Measurements from ENCODE around the gene MAP3K7CL.

MAP3K7CL gene

GRCh38 chr21:29130270-29130969, at the start of gene MAP3K7CL:
TSS of gene MAP3K7CL (plus strand) at chr21:29130644. CDS start at chr21:29133345, 2,701 bp downstream.
- H3K9ac ChIP-seq (ENCODE audit: insufficient read length, low read depth) = no peak within 1 kb of the TSS
- peaks cover 8% of the 10 kb centered on the region; the same call in 1 of the 2 replicates for H3K9me3 ChIP-seq (ENCODE audit: insufficient read depth, low read length)
- TF ChIP-seq SUZ12 (IDR thresholded peaks at IDR 0.05; ENCODE audit: extremely low read depth, insufficient read depth, insufficient read length) (no peak), ZNF274 (IDR thresholded peaks at IDR 0.05; ENCODE audit: low read depth, low read length) (no peak), YY1 (IDR thresholded peaks at IDR 0.05; ENCODE audit: insufficient read depth, insufficient read length) (no peak)
- DNase-seq (ENCODE audit: low read depth, low spot score) = no peak
- H3K27me3 ChIP-seq (ENCODE audit: insufficient read depth, insufficient read length) = no peaks in the 10 kb centered on the region
- H3K4me3 ChIP-seq (ENCODE audit: insufficient read length, low read depth) = no peak within 1 kb of the TSS
- no peaks in the 10 kb centered on the region for H3K36me3 ChIP-seq (ENCODE audit: insufficient read depth, insufficient read length, low read length)
- H3K4me1 ChIP-seq (ENCODE audit: insufficient read depth, insufficient read length) = no peaks in the 10 kb centered on the region

DNA sequence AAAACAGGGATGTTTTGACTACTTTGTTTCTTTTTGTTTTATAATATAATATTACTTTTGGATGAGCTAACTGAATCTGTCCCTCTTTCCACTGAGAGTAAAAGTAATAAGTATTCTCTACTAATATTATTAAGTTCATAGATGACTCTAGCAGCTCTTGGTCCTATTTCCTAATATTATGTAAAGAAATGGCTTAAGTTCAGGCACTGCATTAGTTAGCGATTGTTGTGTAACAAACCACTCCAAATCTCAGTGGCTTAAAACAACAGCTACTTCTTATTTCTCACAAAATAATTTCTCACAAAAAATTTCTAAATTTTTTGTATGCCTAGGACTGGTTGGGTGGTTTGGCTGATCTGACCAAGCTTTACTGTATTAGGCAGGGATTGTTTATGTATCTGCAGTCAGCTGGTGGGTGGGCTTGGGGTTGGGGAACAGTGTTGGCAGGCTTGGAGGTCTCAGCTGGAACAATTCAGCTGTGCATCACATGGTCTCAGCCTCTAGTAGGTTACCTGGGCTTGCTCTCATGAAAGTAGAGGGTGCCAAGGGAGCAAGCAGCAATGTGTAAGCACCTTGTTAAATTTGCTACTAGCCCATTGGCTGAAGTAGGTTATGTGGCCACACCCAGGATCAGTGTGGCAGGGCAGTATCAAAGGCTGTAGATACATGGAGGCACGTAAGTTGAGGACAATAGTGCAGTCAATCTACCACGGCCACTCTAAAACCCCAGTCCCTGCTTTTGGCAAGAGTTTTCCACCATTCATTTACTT, 48.2 kb upstream of the MAP3K7CL start:
- Histone ChIP-seq H3K4me1 (ENCODE audit: insufficient read depth, insufficient read length) (no peaks in the 10 kb centered on the region), H3K9ac (ENCODE audit: insufficient read length, low read depth) (no peak overlapping the region)

DNA sequence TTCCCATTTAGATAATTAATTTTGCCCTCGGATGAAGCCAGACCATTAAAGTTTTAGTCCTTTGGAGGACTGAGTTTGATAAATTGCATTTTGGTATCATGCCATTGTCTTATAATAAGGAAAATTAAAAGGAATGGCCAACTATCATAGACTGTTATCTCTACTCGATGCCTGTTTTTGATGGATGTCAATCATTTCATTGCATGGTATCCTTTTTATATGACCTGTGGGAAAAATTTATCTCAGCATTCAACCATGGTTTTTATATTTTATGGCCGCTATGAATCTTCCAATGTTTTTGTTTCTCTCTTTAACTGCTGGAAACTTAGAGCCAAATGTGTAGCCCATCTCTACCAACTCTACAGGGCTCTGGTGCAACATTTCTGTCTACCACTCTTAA, 47.1 kb upstream of the MAP3K7CL start:
- Histone ChIP-seq H3K9me3 (ENCODE audit: insufficient read depth, low read length) (no peaks in the 10 kb centered on the region), H3K36me3 (ENCODE audit: insufficient read depth, insufficient read length, low read length) (no peaks in the 10 kb centered on the region), H3K4me1 (ENCODE audit: insufficient read depth, insufficient read length) (no peaks in the 10 kb centered on the region)

More for the DNA sequence above, 48.2 kb upstream of the MAP3K7CL start:
- Histone ChIP-seq H3K36me3 (ENCODE audit: insufficient read depth, insufficient read length, low read length) (no peaks in the 10 kb centered on the region), H3K27me3 (ENCODE audit: insufficient read depth, insufficient read length) (no peaks in the 10 kb centered on the region), H3K9me3 (ENCODE audit: insufficient read depth, low read length) (no peaks in the 10 kb centered on the region), H3K4me3 (ENCODE audit: insufficient read length, low read depth) (no peak overlapping the region)
- TF ChIP-seq SUZ12 (IDR thresholded peaks at IDR 0.05; ENCODE audit: extremely low read depth, insufficient read depth, insufficient read length) (no peak), ZNF274 (IDR thresholded peaks at IDR 0.05; ENCODE audit: low read depth, low read length) (no peak), YY1 (IDR thresholded peaks at IDR 0.05; ENCODE audit: insufficient read depth, insufficient read length) (no peak)
- no peak for DNase-seq (ENCODE audit: low read depth, low spot score)

DNA sequence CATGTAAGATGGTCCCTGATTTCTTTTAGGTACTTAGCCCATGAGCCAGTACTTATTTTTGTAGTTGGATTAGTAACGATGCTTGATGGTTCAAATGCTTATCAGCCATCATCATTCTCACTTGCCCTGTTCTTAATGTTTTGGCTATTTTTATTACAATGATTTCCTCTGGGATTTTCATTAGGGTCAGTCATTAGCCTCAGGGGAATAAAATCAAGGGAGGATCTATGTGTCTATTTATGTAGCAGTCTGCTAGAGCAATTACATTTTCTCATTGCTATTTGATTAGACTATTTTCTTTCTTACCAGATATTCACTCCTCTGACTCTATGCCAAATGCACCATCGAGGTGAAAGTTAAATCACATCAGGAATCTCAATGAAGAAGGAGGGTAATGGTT, 46.1 kb upstream of the MAP3K7CL start:
- Histone ChIP-seq H3K9ac (ENCODE audit: insufficient read length, low read depth) (no peak overlapping the region), H3K27me3 (ENCODE audit: insufficient read depth, insufficient read length) (no peaks in the 10 kb centered on the region), H3K36me3 (ENCODE audit: insufficient read depth, insufficient read length, low read length) (no peaks in the 10 kb centered on the region), H3K4me1 (ENCODE audit: insufficient read depth, insufficient read length) (no peaks in the 10 kb centered on the region), H3K9me3 (ENCODE audit: insufficient read depth, low read length) (no peaks in the 10 kb centered on the region), H3K4me3 (ENCODE audit: insufficient read length, low read depth) (no peak overlapping the region)
- TF ChIP-seq SUZ12 (IDR thresholded peaks at IDR 0.05; ENCODE audit: extremely low read depth, insufficient read depth, insufficient read length) = no peak
- TF ChIP-seq ZNF274 (IDR thresholded peaks at IDR 0.05; ENCODE audit: low read depth, low read length) = no peak
- no peak for TF ChIP-seq YY1 (IDR thresholded peaks at IDR 0.05; ENCODE audit: insufficient read depth, insufficient read length)
- no peak for DNase-seq (ENCODE audit: low read depth, low spot score)

More for the DNA sequence above, 47.1 kb upstream of the MAP3K7CL start:
- no peak for DNase-seq (ENCODE audit: low read depth, low spot score)
- no peaks in the 10 kb centered on the region for H3K27me3 ChIP-seq (ENCODE audit: insufficient read depth, insufficient read length)
- no peak overlapping the region for H3K4me3 ChIP-seq (ENCODE audit: insufficient read length, low read depth)
- no peak overlapping the region for H3K9ac ChIP-seq (ENCODE audit: insufficient read length, low read depth)
- no peak for TF ChIP-seq ZNF274 (IDR thresholded peaks at IDR 0.05; ENCODE audit: low read depth, low read length)
- TF ChIP-seq YY1 (IDR thresholded peaks at IDR 0.05; ENCODE audit: insufficient read depth, insufficient read length) = no peak
- TF ChIP-seq SUZ12 (IDR thresholded peaks at IDR 0.05; ENCODE audit: extremely low read depth, insufficient read depth, insufficient read length) = no peak

DNA sequence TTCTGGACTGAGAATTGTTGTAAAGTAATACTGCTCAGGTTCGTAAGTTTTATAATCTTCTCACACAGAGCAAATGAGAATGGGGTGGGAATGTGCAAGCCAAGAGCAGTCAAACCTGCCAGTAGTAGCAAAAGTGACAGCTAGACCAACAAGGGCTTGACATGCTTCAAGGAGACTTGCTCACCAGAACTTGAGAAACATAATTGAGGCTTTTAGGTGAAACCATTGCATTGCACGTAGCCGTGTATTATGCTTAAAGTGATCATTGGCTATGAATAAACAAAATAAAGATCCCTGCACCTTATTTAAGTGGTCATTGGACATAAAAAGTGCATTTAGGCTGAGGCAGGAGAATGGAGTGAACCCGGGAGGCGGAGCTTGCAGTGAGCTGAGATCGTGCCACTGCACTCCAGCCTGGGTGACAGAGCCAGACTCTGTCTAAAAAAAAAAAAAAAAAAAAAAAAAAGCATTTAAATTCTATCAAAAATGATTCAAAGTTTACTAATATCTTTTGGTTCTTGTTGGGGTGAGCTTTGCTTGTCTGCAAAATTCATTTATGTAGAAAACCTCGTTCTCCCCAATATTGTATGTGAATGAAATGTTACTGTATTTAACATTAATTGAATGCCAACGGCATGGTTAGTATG, 45.2 kb upstream of the MAP3K7CL start:
- Histone ChIP-seq H3K4me1 (ENCODE audit: insufficient read depth, insufficient read length) (no peaks in the 10 kb centered on the region), H3K36me3 (ENCODE audit: insufficient read depth, insufficient read length, low read length) (no peaks in the 10 kb centered on the region), H3K9ac (ENCODE audit: insufficient read length, low read depth) (no peak overlapping the region), H3K27me3 (ENCODE audit: insufficient read depth, insufficient read length) (no peaks in the 10 kb centered on the region), H3K9me3 (ENCODE audit: insufficient read depth, low read length) (no peaks in the 10 kb centered on the region), H3K4me3 (ENCODE audit: insufficient read length, low read depth) (no peak overlapping the region)
- DNase-seq (ENCODE audit: low read depth, low spot score) = no peak
- TF ChIP-seq SUZ12 (IDR thresholded peaks at IDR 0.05; ENCODE audit: extremely low read depth, insufficient read depth, insufficient read length) (no peak), ZNF274 (IDR thresholded peaks at IDR 0.05; ENCODE audit: low read depth, low read length) (no peak), YY1 (IDR thresholded peaks at IDR 0.05; ENCODE audit: insufficient read depth, insufficient read length) (no peak)

GRCh38 chr21:29091033-29091432, 39.4 kb upstream of the MAP3K7CL start:
- no peak overlapping the region for H3K9ac ChIP-seq (ENCODE audit: insufficient read length, low read depth)
- H3K4me3 ChIP-seq (ENCODE audit: insufficient read length, low read depth) = no peak overlapping the region
- no peaks in the 10 kb centered on the region for H3K36me3 ChIP-seq (ENCODE audit: insufficient read depth, insufficient read length, low read length)
- H3K9me3 ChIP-seq (ENCODE audit: insufficient read depth, low read length) = no peaks in the 10 kb centered on the region
- DNase-seq (ENCODE audit: low read depth, low spot score) = no peak
- H3K27me3 ChIP-seq (ENCODE audit: insufficient read depth, insufficient read length) = no peaks in the 10 kb centered on the region
- TF ChIP-seq YY1 (IDR thresholded peaks at IDR 0.05; ENCODE audit: insufficient read depth, insufficient read length) (no peak), ZNF274 (IDR thresholded peaks at IDR 0.05; ENCODE audit: low read depth, low read length) (no peak), SUZ12 (IDR thresholded peaks at IDR 0.05; ENCODE audit: extremely low read depth, insufficient read depth, insufficient read length) (no peak)
- peaks cover 2% of the 10 kb centered on the region for H3K4me1 ChIP-seq (ENCODE audit: insufficient read depth, insufficient read length)

Data from NT2/D1 (cell line).